Thyroid gland (tissue), 4 donors: ENCODE data around the gene ARHGEF26. TPM values are rescaled to one million over a fixed set of nuclear protein-coding genes. Genes with fewer than 3 reads are reported as not detected.

Source experiments
- DNase-seq, 2 donors: peaks; one replicate each; pipeline ENCODE4 v3.0.0-alpha.2; 2019
- H3K27ac ChIP-seq, 3 donors: fragments of 200-600 bp; sonication (generic); 1 replicate in 2 of 3; 2 replicates in 1 of 3; pipeline ENCODE4 v1.5.1; 2016 to 2019; ENCODE audit warnings: mild to moderate bottlenecking in 1 of 3, moderate library complexity in 1 of 3
- H3K27me3 ChIP-seq: fragments of 200-600 bp; sonication (generic); one replicate; pipeline ENCODE4 v1.5.1; 2019
- H3K36me3 ChIP-seq, 2 donors: fragments of 200-600 bp; sonication (generic); one replicate each; pipeline ENCODE4 v1.5.1; 2016 to 2019
- H3K4me1 ChIP-seq, 2 donors: fragments of 200-600 bp; sonication (generic); one replicate each; pipeline ENCODE4 v1.5.1; 2017 to 2019
- H3K4me3 ChIP-seq, 3 donors: fragments of 200-600 bp; sonication (generic); replicated peaks in 1 of 3; 1 replicate in 2 of 3; 2 replicates in 1 of 3; pipeline ENCODE4 v1.5.1; 2016; ENCODE audit warnings: mild to moderate bottlenecking in 1 of 3
- H3K9me3 ChIP-seq: fragments of 200-600 bp; sonication (generic); one replicate; pipeline ENCODE4 v1.5.1; 2017
- POLR2A ChIP-seq, 2 donors: fragments of 450-650 bp; IDR thresholded peaks; one replicate each; pipeline ENCODE4 v1.6.1; 2017; ENCODE audit warnings: antibody characterized with exemption in 2 of 2, mild to moderate bottlenecking in 2 of 2, moderate library complexity in 1 of 2
- WGBS, 2 donors: methylation state at CpG; one replicate each; pipeline ENCODE4 v1.1.5; 2017; 5-methylcytosine and 5-hydroxymethylcytosine counted together
- intact Hi-C: fragments of 100-400 bp; cut with DNase I; formaldehyde crosslinking; loops from one replicate; pipeline ENCODE4 v1.15.1; 2023
- total RNA-seq, 4 donors: library from RNA; depleted of rRNA; stranded (reverse); fragments of >200 nt; gene quantifications; one replicate each; pipeline ENCODE4 v1.2.3, GENCODE V29; 2016
- TF ChIP-seq, protein P1 (sequence below), 6 experiments: fragments of 200-600 bp in 3 of 6; fragments of 450-650 bp in 3 of 6; sonication (generic) in 3 of 6; IDR thresholded peaks; one replicate each; pipeline ENCODE4 v1.5.1; 2016 to 2019; ENCODE audit warnings: antibody characterized with exemption in 6 of 6, mild to moderate bottlenecking in 2 of 6, inconsistent platforms in 1 of 6, moderate library complexity in 1 of 6

Gene ARHGEF26
- total RNA-seq, 4 donors from 2014 or later, result 15.8 to 18.0 (median 16.9) TPM

DNA sequence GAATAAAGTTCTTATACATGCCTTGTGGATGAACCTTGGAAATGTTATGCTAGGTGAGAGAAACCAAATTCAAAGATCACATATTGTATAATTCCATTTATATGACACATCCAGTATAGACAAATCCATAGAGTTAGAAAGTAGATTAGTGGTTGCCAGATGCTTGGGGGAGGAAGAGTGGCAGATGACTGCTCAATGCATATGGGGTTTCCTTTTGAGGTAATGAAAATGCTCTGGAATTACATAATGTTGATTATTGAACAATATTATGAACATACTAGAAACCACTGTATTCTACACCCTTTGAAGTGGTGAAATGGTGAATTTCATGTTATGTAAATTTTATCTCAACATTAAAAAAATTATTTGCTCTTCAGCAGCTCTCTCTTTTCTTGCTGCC, 102.3 kb downstream of the ARHGEF26 start:
- H3K9me3 ChIP-seq, result no peaks in the 10 kb centered on the region
- no peak overlapping the region for H3K27ac ChIP-seq
- no peaks in the 10 kb centered on the region for H3K36me3 ChIP-seq
- no peak for DNase-seq
- no peaks in the 10 kb centered on the region for H3K4me1 ChIP-seq
- TF ChIP-seq, protein P1, sequence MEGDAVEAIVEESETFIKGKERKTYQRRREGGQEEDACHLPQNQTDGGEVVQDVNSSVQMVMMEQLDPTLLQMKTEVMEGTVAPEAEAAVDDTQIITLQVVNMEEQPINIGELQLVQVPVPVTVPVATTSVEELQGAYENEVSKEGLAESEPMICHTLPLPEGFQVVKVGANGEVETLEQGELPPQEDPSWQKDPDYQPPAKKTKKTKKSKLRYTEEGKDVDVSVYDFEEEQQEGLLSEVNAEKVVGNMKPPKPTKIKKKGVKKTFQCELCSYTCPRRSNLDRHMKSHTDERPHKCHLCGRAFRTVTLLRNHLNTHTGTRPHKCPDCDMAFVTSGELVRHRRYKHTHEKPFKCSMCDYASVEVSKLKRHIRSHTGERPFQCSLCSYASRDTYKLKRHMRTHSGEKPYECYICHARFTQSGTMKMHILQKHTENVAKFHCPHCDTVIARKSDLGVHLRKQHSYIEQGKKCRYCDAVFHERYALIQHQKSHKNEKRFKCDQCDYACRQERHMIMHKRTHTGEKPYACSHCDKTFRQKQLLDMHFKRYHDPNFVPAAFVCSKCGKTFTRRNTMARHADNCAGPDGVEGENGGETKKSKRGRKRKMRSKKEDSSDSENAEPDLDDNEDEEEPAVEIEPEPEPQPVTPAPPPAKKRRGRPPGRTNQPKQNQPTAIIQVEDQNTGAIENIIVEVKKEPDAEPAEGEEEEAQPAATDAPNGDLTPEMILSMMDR (IDR thresholded peaks at IDR 0.05), result no peak
- TF ChIP-seq POLR2A (IDR thresholded peaks at IDR 0.05), result no peak
- intact Hi-C loops, result no loop called here
- no peaks in the 10 kb centered on the region for H3K27me3 ChIP-seq
- no peak overlapping the region for H3K4me3 ChIP-seq

DNA sequence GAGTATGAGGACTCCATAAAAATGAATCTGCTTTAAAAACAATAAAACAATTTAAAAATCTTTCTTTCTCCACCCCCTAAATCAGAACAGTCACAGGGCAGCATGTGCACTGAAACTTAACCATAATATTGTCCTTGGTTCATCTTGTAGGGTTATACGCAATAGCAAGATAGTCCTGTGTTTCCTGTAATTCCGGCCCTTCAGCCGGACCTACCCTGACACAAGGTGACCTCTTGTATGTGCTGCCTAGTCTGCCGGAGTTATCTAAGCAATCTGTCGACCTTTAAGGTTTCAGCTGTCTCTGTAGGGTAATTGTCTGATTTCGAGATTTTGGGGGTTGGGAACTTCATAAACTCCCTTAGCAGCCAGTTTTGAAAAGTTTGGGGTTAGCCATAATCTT, 103.2 kb downstream of the ARHGEF26 start:
- intact Hi-C loops, result no loop called here
- H3K27me3 ChIP-seq, result no peaks in the 10 kb centered on the region
- H3K36me3 ChIP-seq, result no peaks in the 10 kb centered on the region
- no peak overlapping the region for H3K4me3 ChIP-seq
- H3K9me3 ChIP-seq, result no peaks in the 10 kb centered on the region
- DNase-seq, result no peak
- no peaks in the 10 kb centered on the region for H3K4me1 ChIP-seq
- 63 to 64% methylated on average over 6 of the region's 6 CpGs for WGBS, 2 donors
- no peak overlapping the region for H3K27ac ChIP-seq
- TF ChIP-seq, protein P1 (IDR thresholded peaks at IDR 0.05), result no peak
- no peak for TF ChIP-seq POLR2A (IDR thresholded peaks at IDR 0.05)

DNA sequence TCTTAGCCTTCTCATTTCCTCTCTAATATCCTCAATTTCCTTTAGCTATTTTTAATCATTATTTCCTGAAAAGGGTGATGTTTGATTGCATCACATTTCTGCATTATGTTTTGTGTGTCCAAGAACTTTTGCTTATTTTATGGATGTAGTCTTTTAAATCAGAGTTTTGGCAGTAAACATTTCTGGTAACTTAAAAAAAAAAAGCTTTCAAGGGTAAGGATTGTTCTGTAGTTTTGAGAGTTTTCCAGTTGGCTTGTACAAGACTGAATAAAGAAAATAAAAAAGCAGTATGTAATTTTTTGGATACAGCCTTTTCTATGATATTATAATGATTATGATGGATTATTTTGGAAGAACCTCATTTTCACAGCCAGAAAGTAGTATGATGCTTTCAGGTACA, 103.7 kb downstream of the ARHGEF26 start:
- TF ChIP-seq, protein P1 (IDR thresholded peaks at IDR 0.05), result no peak
- TF ChIP-seq POLR2A (IDR thresholded peaks at IDR 0.05), result no peak
- intact Hi-C loops, result no loop called here
- no peak for DNase-seq

DNA sequence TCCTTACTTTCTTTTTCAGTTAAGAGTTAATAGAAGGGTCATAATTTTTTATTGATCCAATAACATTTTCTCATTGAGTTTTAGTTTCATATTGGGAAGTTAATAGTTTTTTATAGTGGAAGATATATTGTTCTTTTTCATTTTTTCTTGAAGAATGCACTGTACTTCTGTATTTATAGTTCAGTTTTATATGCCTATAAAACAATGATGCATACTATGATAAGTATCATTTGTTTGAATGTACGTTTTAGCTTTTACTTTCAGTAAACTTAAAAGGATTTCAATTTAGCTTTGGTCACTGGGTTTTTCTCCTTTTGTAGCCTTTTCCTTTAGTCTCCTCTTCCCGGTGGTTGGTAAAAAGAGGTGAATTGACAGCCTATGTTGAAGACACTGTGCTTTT, 104.3 kb downstream of the ARHGEF26 start:
- Histone ChIP-seq H3K9me3 (no peaks in the 10 kb centered on the region), H3K27ac (no peak overlapping the region), H3K4me3 (no peak overlapping the region), H3K4me1 (no peaks in the 10 kb centered on the region), H3K27me3 (no peaks in the 10 kb centered on the region), H3K36me3 (no peaks in the 10 kb centered on the region)
- DNase-seq, result no peak
- TF ChIP-seq, protein P1 (IDR thresholded peaks at IDR 0.05), result no peak
- no peak for TF ChIP-seq POLR2A (IDR thresholded peaks at IDR 0.05)
- intact Hi-C loops, result no loop called here
- WGBS, 2 donors, result 84 to 86% methylated on average over 2 of the region's 2 CpGs

More for the DNA sequence above, 103.7 kb downstream of the ARHGEF26 start:
- Histone ChIP-seq H3K4me3 (no peak overlapping the region), H3K9me3 (no peaks in the 10 kb centered on the region), H3K27me3 (no peaks in the 10 kb centered on the region), H3K4me1 (no peaks in the 10 kb centered on the region), H3K36me3 (no peaks in the 10 kb centered on the region), H3K27ac (no peak overlapping the region)

DNA sequence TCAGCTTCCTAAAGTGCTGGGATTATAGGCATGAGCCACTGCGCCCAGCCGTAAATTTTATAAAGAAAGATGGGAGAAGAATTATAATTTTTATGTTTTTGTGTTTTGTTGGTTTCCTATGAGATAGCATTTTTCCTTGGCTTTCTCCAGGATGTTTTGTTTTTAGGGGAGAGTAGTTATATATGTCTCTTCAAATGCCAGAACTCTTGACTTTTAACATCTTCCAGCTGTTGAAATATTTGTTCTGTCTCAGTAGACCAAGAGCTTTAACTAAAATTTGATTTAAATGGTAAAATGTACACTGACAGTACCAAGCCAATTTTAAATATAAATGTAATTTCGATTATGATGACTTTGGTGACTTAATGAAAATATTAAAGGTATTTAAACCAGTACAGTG, 106.3 kb downstream of the ARHGEF26 start:
- Histone ChIP-seq H3K9me3 (no peaks in the 10 kb centered on the region), H3K4me1 (no peaks in the 10 kb centered on the region), H3K36me3 (no peaks in the 10 kb centered on the region), H3K4me3 (no peak overlapping the region), H3K27me3 (no peaks in the 10 kb centered on the region), H3K27ac (no peak overlapping the region)
- intact Hi-C loops, result no loop called here
- 85 to 92% methylated on average over 3 of the region's 3 CpGs for WGBS, 2 donors
- TF ChIP-seq, protein P1 (IDR thresholded peaks at IDR 0.05), result no peak
- no peak for TF ChIP-seq POLR2A (IDR thresholded peaks at IDR 0.05)
- DNase-seq, result no peak
